Cardiac septum (tissue), 1 donor: ENCODE results near the gene GAMT. TPM values are rescaled to one million over a fixed set of nuclear protein-coding genes. Genes with fewer than 3 reads are reported as not detected.

Experiments used
- DNase-seq: peaks from one replicate; pipeline ENCODE4 v3.0.0-alpha.2; 2020; ENCODE audit warnings: low spot score
- intact Hi-C: fragments of 100-400 bp; cut with DNase I; formaldehyde crosslinking; loops from one replicate; pipeline ENCODE4 v1.14.0; 2022
- total RNA-seq: library from RNA; stranded (reverse); fragmentation: NEBNext Ultra II Directional; extraction: Animal tissue kit (Norgen Biotek cat#: 25700); gene quantifications from one replicate; pipeline ENCODE4 v1.2.1, GENCODE V29; 2021
- donor health status: DM: no; HTN: no; CAD: no.

Gene GAMT
- total RNA-seq, 1 donor from 2014 or later = 51.6 TPM

GRCh38 chr19:1360126-1360817 is 41.1 kb downstream of the GAMT start:
- no peak for DNase-seq
- intact Hi-C loops = no loop called here

DNA sequence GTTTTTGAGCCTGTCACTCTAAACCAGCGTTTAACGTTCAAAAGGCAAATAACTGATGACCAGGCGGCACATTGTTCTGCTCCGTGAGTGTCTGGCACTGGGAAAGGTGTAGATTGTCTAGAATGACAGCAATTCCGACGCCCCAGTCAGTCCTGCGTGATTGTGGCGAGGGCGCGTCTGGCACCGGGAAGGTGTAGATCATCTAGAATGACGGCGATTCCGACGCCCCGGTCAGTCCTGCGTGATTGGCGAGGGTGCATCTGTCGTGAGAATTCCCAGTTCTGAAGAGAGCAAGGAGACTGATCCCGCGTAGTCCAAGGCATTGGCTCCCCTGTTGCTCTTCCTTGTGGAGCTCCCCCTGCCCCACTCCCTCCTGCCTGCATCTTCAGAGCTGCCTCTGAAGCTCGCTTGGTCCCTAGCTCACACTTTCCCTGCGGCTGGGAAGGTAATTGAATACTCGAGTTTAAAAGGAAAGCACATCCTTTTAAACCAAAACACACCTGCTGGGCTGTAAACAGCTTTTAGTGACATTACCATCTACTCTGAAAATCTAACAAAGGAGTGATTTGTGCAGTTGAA is 43.7 kb downstream of the GAMT start:
- DNase-seq = no peak
- intact Hi-C loops = loop anchor here (5.0 kb wide), 1 partner anchor 80 kb away; the partner anchor contains the start of gene FAM174C

GRCh38 chr19:1356508-1356865 is 44.9 kb downstream of the GAMT start:
- DNase-seq = no peak
- intact Hi-C loops = loop anchor here (5.0 kb wide), 1 partner anchor 79 kb away; the partner anchor contains the start of gene FAM174C

DNA sequence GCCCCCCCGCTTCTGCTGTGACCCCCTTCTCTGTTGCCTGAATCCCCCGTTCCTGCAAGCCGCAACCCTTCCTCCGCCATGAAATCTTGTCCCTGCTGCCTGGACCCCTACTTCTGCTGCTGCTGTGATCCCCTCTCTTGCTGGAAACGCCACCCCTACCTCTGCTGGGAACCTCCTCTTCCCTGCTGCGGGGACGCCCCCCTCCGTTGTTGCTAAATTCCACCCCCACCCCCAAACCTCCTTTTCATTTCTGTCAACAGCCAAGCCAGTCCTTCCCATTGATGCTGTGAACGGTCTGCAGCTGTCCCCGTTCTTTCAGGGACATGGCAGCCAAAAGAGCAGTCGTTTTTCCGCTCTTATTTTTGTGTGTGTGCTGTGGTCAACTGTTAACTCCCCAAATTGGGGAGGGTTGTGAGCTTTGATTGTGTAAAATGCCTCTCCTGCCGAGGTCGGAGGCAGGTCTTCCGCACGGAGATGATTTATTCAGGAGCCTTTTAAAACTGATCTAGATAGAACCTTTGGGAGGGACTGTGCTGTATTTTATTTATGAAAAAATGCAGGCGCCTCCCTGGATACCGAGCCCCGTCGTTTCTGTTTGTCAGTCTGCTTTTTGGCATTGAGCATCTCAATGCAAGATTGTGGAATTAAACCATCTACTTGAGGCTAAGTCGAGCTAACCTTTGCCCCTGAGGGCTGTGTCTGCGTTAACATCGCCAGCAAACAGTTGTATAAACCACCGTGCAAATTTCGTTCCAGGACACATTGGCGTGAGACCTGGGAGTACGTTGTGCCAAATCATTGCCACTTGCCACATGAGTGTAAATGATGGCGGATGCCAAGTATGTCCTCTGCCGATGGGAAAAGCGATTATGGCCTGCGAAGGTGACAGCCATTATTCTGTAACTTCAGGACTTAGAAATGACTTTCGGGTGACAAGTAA is 45.5 kb downstream of the GAMT start:
- intact Hi-C loops = loop anchor here (2.0 to 5.0 kb wide), 2 partner anchors 27 to 79 kb away; partner anchors contain the start of genes FAM174C and NDUFS7
- no peak for DNase-seq

GRCh38 chr19:1354970-1355567 is 46.3 kb downstream of the GAMT start:
- intact Hi-C loops = loop anchor here (2.0 to 5.0 kb wide), 2 partner anchors 28 to 78 kb away; partner anchors contain the start of genes FAM174C and NDUFS7
- DNase-seq = no peak

DNA sequence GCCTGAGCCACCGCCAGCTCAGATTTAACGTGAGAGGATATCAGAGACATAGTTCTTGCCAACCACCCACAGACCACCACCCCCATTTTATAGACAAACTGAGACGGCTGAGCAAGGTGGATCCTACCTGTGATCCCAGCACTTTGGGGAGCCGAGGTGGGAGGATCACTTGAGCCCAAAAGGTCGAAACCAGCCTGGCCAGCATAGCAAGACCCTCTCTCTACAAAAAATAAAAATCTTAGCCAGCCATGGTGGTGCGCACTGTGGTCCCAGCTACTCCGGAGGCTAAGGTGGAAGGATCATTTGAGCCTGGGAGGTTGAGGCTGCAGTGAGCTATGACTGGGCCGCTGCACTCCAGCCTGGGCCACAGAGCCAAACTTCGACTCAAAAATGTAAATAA is 48.2 kb downstream of the GAMT start:
- DNase-seq = no peak
- intact Hi-C loops = no loop called here

GRCh38 chr19:1351381-1351851 is 49.9 kb downstream of the GAMT start:
- DNase-seq = no peak
- intact Hi-C loops = no loop called here

DNA sequence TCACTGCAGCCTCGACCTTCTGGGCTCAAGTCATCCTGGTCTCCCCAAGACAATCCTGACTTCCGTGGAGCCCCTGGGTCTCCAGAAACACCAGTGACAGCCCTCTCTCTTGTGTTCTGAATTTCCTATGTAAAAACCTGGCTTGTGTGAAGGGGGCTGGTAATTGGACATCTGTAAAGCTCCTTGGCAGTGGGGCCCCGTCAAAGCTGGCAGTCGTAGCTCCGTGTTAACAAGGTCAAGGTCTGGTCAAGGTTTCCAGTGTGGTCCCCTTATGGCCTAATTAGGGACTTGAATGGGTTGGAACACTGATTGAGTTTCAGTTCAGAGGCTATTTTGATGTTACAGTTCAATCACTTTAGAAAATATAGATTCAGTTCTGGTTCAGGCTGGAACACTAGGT is 50.5 kb downstream of the GAMT start:
- DNase-seq = no peak
- intact Hi-C loops = no loop called here

GRCh38 chr19:1349211-1349610 is 52.1 kb downstream of the GAMT start:
- intact Hi-C loops = no loop called here
- no peak for DNase-seq

Other genes starting within 250 kb of the GAMT start
- gene SBNO2, start 227.3 kb downstream of the GAMT start, total RNA-seq = 37.3 TPM
- 49.7 TPM for gene STK11, start 195.8 kb downstream of the GAMT start, total RNA-seq
- 1.9 TPM for gene CBARP, start 163.5 kb downstream of the GAMT start, total RNA-seq
- gene ATP5F1D, start 159.8 kb downstream of the GAMT start, total RNA-seq = 486 TPM
- gene MIDN, start 153.0 kb downstream of the GAMT start, total RNA-seq = 97.5 TPM
- gene CIRBP, start 132.2 kb downstream of the GAMT start, total RNA-seq = 318 TPM
- 20.0 TPM for gene FAM174C, start 126.0 kb downstream of the GAMT start, total RNA-seq
- not detected for gene EFNA2, start 115.7 kb downstream of the GAMT start, total RNA-seq
- 233 TPM for gene NDUFS7, start 17.6 kb downstream of the GAMT start, total RNA-seq
- gene DAZAP1, start 6.0 kb upstream of the GAMT start, total RNA-seq = 81.2 TPM
- gene RPS15, start 36.9 kb upstream of the GAMT start, total RNA-seq = 479 TPM
- gene APC2, start 48.6 kb upstream of the GAMT start, total RNA-seq = 0.08 TPM
- gene C19orf25, start 77.7 kb upstream of the GAMT start, total RNA-seq = 16.9 TPM
- 1.5 TPM for gene PCSK4, start 88.8 kb upstream of the GAMT start, total RNA-seq
- gene REEP6, start 89.6 kb upstream of the GAMT start, total RNA-seq = 3.3 TPM
- gene ADAMTSL5, start 111.5 kb upstream of the GAMT start, total RNA-seq = 69.7 TPM
- gene PLK5, start 122.5 kb upstream of the GAMT start, total RNA-seq = not detected
- gene MEX3D, start 166.8 kb upstream of the GAMT start, total RNA-seq = 8.3 TPM
- gene MBD3, start 191.3 kb upstream of the GAMT start, total RNA-seq = 61.8 TPM
- gene UQCR11, start 203.9 kb upstream of the GAMT start, total RNA-seq = 697 TPM